ENCODE data around the gene TSKS. TPM values are rescaled to one million over a fixed set of nuclear protein-coding genes. Genes with fewer than 3 reads are reported as not detected.

Gene TSKS
- total RNA-seq, 1 experiment from 2014 or later: 0.28 TPM

DNA sequence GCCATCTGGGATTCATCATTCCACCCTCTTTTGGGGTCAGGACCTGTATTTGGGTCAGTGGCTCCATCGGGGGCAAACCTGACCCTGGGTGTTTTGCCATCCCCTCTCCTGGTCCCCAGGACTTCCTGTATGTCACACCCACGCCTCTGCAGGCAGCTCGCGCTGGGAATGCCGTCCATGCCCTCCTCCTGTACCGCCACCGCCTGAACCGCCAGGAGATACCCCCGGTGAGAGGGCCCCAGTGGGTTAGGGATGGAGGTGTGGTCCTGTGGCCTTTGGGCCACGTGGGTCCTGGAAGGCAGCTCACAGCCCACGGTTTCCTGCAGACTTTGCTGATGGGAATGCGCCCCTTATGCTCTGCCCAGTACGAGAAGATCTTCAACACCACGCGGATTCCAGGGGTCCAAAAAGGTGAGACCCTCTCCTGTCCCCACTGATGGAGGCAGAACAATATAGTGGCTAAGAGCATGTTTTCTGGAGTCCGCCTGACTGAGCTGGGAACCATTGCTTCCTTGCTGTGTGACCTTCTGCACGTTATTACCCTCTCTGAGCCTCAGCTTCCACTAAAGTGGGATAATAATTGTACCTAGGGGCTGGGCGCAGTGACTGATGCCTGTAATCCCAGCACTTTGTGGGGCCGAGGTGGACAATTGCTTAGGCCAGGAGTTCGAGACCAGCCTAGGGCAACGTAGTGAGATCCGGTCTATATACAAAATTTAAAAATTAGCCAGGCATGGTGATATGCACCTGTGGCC, 58.0 kb downstream of the TSKS start:
- no peak overlapping the region for H3K4me3 Mint-ChIP-seq
- Histone ChIP-seq H3K4me2 (ENCODE audit: insufficient read depth, insufficient read length, low read length) (no peak overlapping the region), H2BK120ac (ENCODE audit: low read depth, low read length, poor library complexity, severe bottlenecking) (no peak overlapping the region), H3K9me3 (ENCODE audit: control insufficient read depth, low read depth, low read length) (no peaks in the 10 kb centered on the region), H3K79me1 (ENCODE audit: insufficient read depth, low read depth, low read length, poor library complexity, severe bottlenecking) (no peaks in the 10 kb centered on the region), H3K56ac (ENCODE audit: insufficient read length, low read depth, low read length) (no peak overlapping the region), H2BK5ac (ENCODE audit: insufficient read length, low read length) (no peak overlapping the region), H4K8ac (replicated peaks; ENCODE audit: insufficient read length, low read depth, low read length) (no peak overlapping the region), H4K91ac (ENCODE audit: insufficient read length, low read depth, low read length) (no peak overlapping the region), H2BK20ac (ENCODE audit: low read depth, low read length, poor library complexity, severe bottlenecking) (no peak overlapping the region), H2BK15ac (ENCODE audit: low read depth, low read length) (no peak overlapping the region), H3K23me2 (ENCODE audit: insufficient read length, low read depth, low read length, poor library complexity, severe bottlenecking) (no peaks in the 10 kb centered on the region), H4K5ac (ENCODE audit: insufficient read length, low read depth, low read length) (no peak overlapping the region), H3K27ac (ENCODE audit: insufficient read length, low read depth, low read length) (no peak overlapping the region), H2BK12ac (ENCODE audit: insufficient read length, low read depth, low read length) (no peak overlapping the region), H3K79me2 (ENCODE audit: insufficient read depth, low read length) (no peaks in the 10 kb centered on the region), H2AFZ (ENCODE audit: low read length) (no peak overlapping the region), H4K20me1 (ENCODE audit: control insufficient read depth, insufficient read depth, insufficient read length) (no peaks in the 10 kb centered on the region), H3K9ac (ENCODE audit: extremely low read depth, insufficient read length, low read length) (no peak overlapping the region), H3K18ac (ENCODE audit: insufficient read length, low read depth, low read length) (no peak overlapping the region), H3K4ac (ENCODE audit: low read depth, low read length) (no peak overlapping the region), H3T11ph (ENCODE audit: low read length) (no peak overlapping the region), H3K4me1 (ENCODE audit: insufficient read depth, low read length) (no peaks in the 10 kb centered on the region), H3K23ac (ENCODE audit: insufficient read length, low read depth, low read length) (no peak overlapping the region), H3K14ac (ENCODE audit: insufficient read depth, low read length) (no peak overlapping the region), H2AK5ac (ENCODE audit: insufficient read length, low read length) (no peak overlapping the region), H3K27me3 (ENCODE audit: insufficient read depth, low read length) (no peaks in the 10 kb centered on the region)
- no peaks in the 10 kb centered on the region; the same call in 1 of the 2 replicates for H3K27me3 Mint-ChIP-seq (ENCODE audit: low read depth)
- H3K9me3 Mint-ChIP-seq: no peaks in the 10 kb centered on the region
- no peaks in the 10 kb centered on the region for H3K4me1 Mint-ChIP-seq
- H3K36me3 Mint-ChIP-seq (ENCODE audit: insufficient read depth in 1 of 3, low read depth in 3 of 3): peaks cover 21 to 57% (median 51%) of the 10 kb centered on the region in 3 experiments
- H3K27ac Mint-ChIP-seq: no peak overlapping the region
- DNase-seq: no peak
- WGBS (ENCODE audit: extremely low coverage, insufficient read length, low lambda C conversion rate): no CpG with 5 or more reads among the region's 22 CpGs
- TF ChIP-seq, protein P1, sequence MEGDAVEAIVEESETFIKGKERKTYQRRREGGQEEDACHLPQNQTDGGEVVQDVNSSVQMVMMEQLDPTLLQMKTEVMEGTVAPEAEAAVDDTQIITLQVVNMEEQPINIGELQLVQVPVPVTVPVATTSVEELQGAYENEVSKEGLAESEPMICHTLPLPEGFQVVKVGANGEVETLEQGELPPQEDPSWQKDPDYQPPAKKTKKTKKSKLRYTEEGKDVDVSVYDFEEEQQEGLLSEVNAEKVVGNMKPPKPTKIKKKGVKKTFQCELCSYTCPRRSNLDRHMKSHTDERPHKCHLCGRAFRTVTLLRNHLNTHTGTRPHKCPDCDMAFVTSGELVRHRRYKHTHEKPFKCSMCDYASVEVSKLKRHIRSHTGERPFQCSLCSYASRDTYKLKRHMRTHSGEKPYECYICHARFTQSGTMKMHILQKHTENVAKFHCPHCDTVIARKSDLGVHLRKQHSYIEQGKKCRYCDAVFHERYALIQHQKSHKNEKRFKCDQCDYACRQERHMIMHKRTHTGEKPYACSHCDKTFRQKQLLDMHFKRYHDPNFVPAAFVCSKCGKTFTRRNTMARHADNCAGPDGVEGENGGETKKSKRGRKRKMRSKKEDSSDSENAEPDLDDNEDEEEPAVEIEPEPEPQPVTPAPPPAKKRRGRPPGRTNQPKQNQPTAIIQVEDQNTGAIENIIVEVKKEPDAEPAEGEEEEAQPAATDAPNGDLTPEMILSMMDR (conservative IDR thresholded peaks at IDR 0.05): no peak

Measured in H9 (cell line).